H1 (cell line): Measurements from ENCODE around the gene MEF2A. TPM values are rescaled to one million over a fixed set of nuclear protein-coding genes. Genes with fewer than 3 reads are reported as not detected.

ENCODE experiments used
- CTCF ChIA-PET: fragments of 300-600 bp; sonication (Branson Sonifier 250); formaldehyde crosslinking; loops from one replicate; lab custom pipeline; 2021; ENCODE audit not compliant: partially characterized antibody; lab: Charles Lee
- POLR2A ChIA-PET: fragments of 300-600 bp; sonication (Branson Sonifier 250); formaldehyde crosslinking; loops from one replicate; lab custom pipeline; 2021; ENCODE audit warnings: inconsistent platforms; ENCODE audit not compliant: partially characterized antibody; lab: Charles Lee
- DNase-seq, 2 experiments: peaks; one replicate each; pipeline versions ENCODE4 v3.0.0 to v3.0.0-alpha.2; 2010 to 2022; ENCODE audit warnings: low spot score in 2 of 2, low read depth in 1 of 2, mixed read lengths in 1 of 2
- FAIRE-seq: peaks from 2 replicates; lab custom pipeline; 2011; peaks lifted over from hg19 to GRCh38; lab: Jason Lieb, UNC
- H2AFZ ChIP-seq: 2 replicates; pipeline ENCODE4 v1.8.1; 2012; ENCODE audit warnings: low read length, inconsistent platforms
- H2AK5ac ChIP-seq: 2 replicates; pipeline ENCODE4 v1.6.1; 2013; ENCODE audit warnings: low read depth, low read length
- H2BK120ac ChIP-seq: replicated peaks from 2 replicates; pipeline ENCODE3; 2013; ENCODE audit warnings: low read depth, low read length, inconsistent platforms
- H2BK12ac ChIP-seq: 2 replicates; pipeline ENCODE4 v1.6.1; 2013; ENCODE audit warnings: low read depth, low read length
- H2BK15ac ChIP-seq: 2 replicates; pipeline ENCODE4 v1.6.1; 2013; ENCODE audit warnings: low read length
- H2BK20ac ChIP-seq: 2 replicates; pipeline ENCODE4 v1.6.1; 2013; ENCODE audit warnings: low read length
- H2BK5ac ChIP-seq: 2 replicates; pipeline ENCODE4 v1.6.1; 2013; ENCODE audit warnings: low read depth, low read length
- H3K14ac ChIP-seq: 2 replicates; pipeline ENCODE4 v1.6.1; 2013; ENCODE audit warnings: inconsistent platforms; ENCODE audit not compliant: insufficient read length
- H3K18ac ChIP-seq: 2 replicates; pipeline ENCODE4 v1.6.1; 2013; ENCODE audit warnings: low read length; ENCODE audit errors: extremely low read depth
- H3K23ac ChIP-seq: 2 replicates; pipeline ENCODE4 v1.6.1; 2013; ENCODE audit warnings: inconsistent platforms; ENCODE audit not compliant: insufficient read length
- H3K23me2 ChIP-seq: 2 replicates; pipeline ENCODE4 v1.6.1; 2013; ENCODE audit warnings: low read depth, low read length
- H3K27ac ChIP-seq: 2 replicates; pipeline ENCODE4 v1.6.1; 2011; ENCODE audit warnings: low read depth, low read length, inconsistent platforms
- H3K27me3 ChIP-seq, 4 experiments: replicated peaks in 1 of 4; 1 replicate in 1 of 4; 2 replicates in 3 of 4; pipeline versions ENCODE4 v1.6.1 to v1.8.1; 2011 to 2013; ENCODE audit warnings: low read length in 3 of 4, mild to moderate bottlenecking in 3 of 4, inconsistent platforms in 2 of 4, mixed read lengths in 2 of 4, moderate library complexity in 1 of 4; ENCODE audit not compliant: control insufficient read depth in 3 of 4, insufficient read depth in 3 of 4; ENCODE audit errors: extremely low read depth in 1 of 4
- H3K36me3 ChIP-seq, 4 experiments: 2 replicates each; pipeline versions ENCODE4 v1.6.1 to v1.8.1; 2011 to 2013; ENCODE audit warnings: mild to moderate bottlenecking in 4 of 4, low read length in 3 of 4, moderate library complexity in 2 of 4, control low read depth in 1 of 4, inconsistent platforms in 1 of 4; ENCODE audit not compliant: insufficient read depth in 4 of 4, control insufficient read depth in 2 of 4
- H3K4ac ChIP-seq: replicated peaks from 2 replicates; pipeline ENCODE3; 2013; ENCODE audit warnings: low read length, low read depth, mixed read lengths, inconsistent platforms; ENCODE audit not compliant: insufficient read length
- H3K4me1 ChIP-seq, 4 experiments: replicated peaks in 1 of 4; 1 replicate in 1 of 4; 2 replicates in 3 of 4; pipeline versions ENCODE4 v1.6.1 to v1.8.1; 2011 to 2013; ENCODE audit warnings: low read length in 3 of 4, inconsistent platforms in 2 of 4, mixed read lengths in 1 of 4; ENCODE audit not compliant: insufficient read depth in 4 of 4, control insufficient read depth in 3 of 4
- H3K4me2 ChIP-seq, 2 experiments: 2 replicates each; pipeline versions ENCODE4 v1.6.1 to v1.8.1; 2011 to 2013; ENCODE audit warnings: low read depth in 2 of 2, low read length in 2 of 2, control low read depth in 1 of 2, inconsistent platforms in 1 of 2, mild to moderate bottlenecking in 1 of 2; ENCODE audit not compliant: insufficient read depth in 1 of 2
- H3K4me3 ChIP-seq, 4 experiments: fragments of 200-600, 300-600 bp in 1 of 4; sonication (generic), shearing (Covaris generic), sonication (Bioruptor Twin) in 1 of 4; 2 replicates each; pipeline versions ENCODE4 v1.5.1 to v1.8.1; 2011 to 2016; ENCODE audit warnings: low read length in 4 of 4, low read depth in 3 of 4, control low read depth in 2 of 4, inconsistent platforms in 2 of 4, mild to moderate bottlenecking in 2 of 4, mixed read lengths in 1 of 4, moderate library complexity in 1 of 4; ENCODE audit not compliant: insufficient read depth in 2 of 4; ENCODE audit errors: extremely low read depth in 1 of 4
- H3K56ac ChIP-seq: replicated peaks from 2 replicates; pipeline ENCODE3; 2013; ENCODE audit warnings: low read depth, mild to moderate bottlenecking, mixed read lengths, low read length, inconsistent platforms; ENCODE audit not compliant: insufficient read length
- H3K79me1 ChIP-seq: 2 replicates; pipeline ENCODE4 v1.6.1; 2013; ENCODE audit warnings: low read depth, low read length, control low read depth
- H3K79me2 ChIP-seq, 2 experiments: 2 replicates each; pipeline versions ENCODE4 v1.6.1 to v1.8.1; 2012 to 2013; ENCODE audit warnings: low read length in 2 of 2, mild to moderate bottlenecking in 2 of 2, inconsistent platforms in 1 of 2; ENCODE audit not compliant: insufficient read depth in 2 of 2, control insufficient read depth in 1 of 2
- H3K9ac ChIP-seq, 4 experiments: replicated peaks in 1 of 4; 1 replicate in 1 of 4; 2 replicates in 3 of 4; pipeline versions ENCODE4 v1.6.1 to v1.8.1; 2011 to 2013; ENCODE audit warnings: low read depth in 3 of 4, low read length in 3 of 4, control low read depth in 2 of 4, mild to moderate bottlenecking in 2 of 4, moderate library complexity in 2 of 4, inconsistent platforms in 1 of 4; ENCODE audit errors: extremely low read depth in 1 of 4
- H3K9me3 ChIP-seq, 2 experiments: 2 replicates each; pipeline versions ENCODE4 v1.6.1 to v1.8.1; 2012 to 2013; ENCODE audit warnings: mild to moderate bottlenecking in 2 of 2, moderate library complexity in 2 of 2, control low read depth in 1 of 2, inconsistent platforms in 1 of 2, low read depth in 1 of 2, low read length in 1 of 2, mixed read lengths in 1 of 2; ENCODE audit not compliant: insufficient read depth in 2 of 2
- H4K20me1 ChIP-seq, 2 experiments: replicated peaks in 1 of 2; 2 replicates each; pipeline versions ENCODE3 to v1.8.1; 2011 to 2013; ENCODE audit warnings: inconsistent platforms in 2 of 2, low read length in 2 of 2, mild to moderate bottlenecking in 1 of 2; ENCODE audit not compliant: insufficient read depth in 2 of 2, control insufficient read depth in 1 of 2
- H4K5ac ChIP-seq: 2 replicates; pipeline ENCODE4 v1.6.1; 2013; ENCODE audit warnings: low read length, low read depth, mixed read lengths, inconsistent platforms; ENCODE audit not compliant: insufficient read length
- H4K8ac ChIP-seq: 2 replicates; pipeline ENCODE4 v1.8.0; 2013; ENCODE audit warnings: mild to moderate bottlenecking, moderate library complexity, low read length, inconsistent platforms; ENCODE audit not compliant: insufficient read depth; ENCODE audit errors: extremely low read depth
- H4K91ac ChIP-seq: replicated peaks from 2 replicates; pipeline ENCODE3; 2013; ENCODE audit warnings: low read length, mixed read lengths, inconsistent platforms; ENCODE audit not compliant: insufficient read length
- ASH2L ChIP-seq: fragments of 200-600, 300-600 bp; sonication (generic); IDR thresholded peaks from one replicate; pipeline ENCODE4 v1.7.1; 2017; ENCODE audit warnings: low read length
- ATF3 ChIP-seq: IDR thresholded peaks from 2 replicates; pipeline ENCODE4 v1.6.1; 2011; ENCODE audit warnings: low read depth, mild to moderate bottlenecking, low read length; ENCODE audit not compliant: insufficient read depth
- CHD1 ChIP-seq: IDR thresholded peaks from 2 replicates; pipeline ENCODE4 v1.6.1; 2012; ENCODE audit warnings: low read depth, low read length, improper control_type of control experiment
- JUN ChIP-seq: IDR thresholded peaks from 2 replicates; pipeline ENCODE4 v1.6.1; 2011; ENCODE audit warnings: low read depth, mild to moderate bottlenecking, improper control_type of control experiment, low read length
- KDM5A ChIP-seq: fragments of 200-600 bp; IDR thresholded peaks from 2 replicates; pipeline ENCODE4 v1.7.1; 2012; ENCODE audit warnings: mild to moderate bottlenecking, low read length, inconsistent platforms, mixed read lengths
- SAP30 ChIP-seq: fragments of 300-600 bp; sonication (generic); IDR thresholded peaks from 2 replicates; pipeline ENCODE4 v1.7.1; 2012; ENCODE audit warnings: low read length, moderate library complexity, mild to moderate bottlenecking, inconsistent platforms; ENCODE audit not compliant: insufficient read depth, insufficient replicate concordance
- SIN3A ChIP-seq, 2 experiments: IDR thresholded peaks in 1 of 2; conservative IDR thresholded peaks in 1 of 2; 2 replicates each; pipeline ENCODE4 v1.6.1; 2011 to 2012; ENCODE audit warnings: low read length in 2 of 2, improper control_type of control experiment in 1 of 2, low read depth in 1 of 2, mild to moderate bottlenecking in 1 of 2
- SP1 ChIP-seq: IDR thresholded peaks from 2 replicates; pipeline ENCODE4 v1.6.1; 2011; ENCODE audit warnings: low read depth, low read length
- SP2 ChIP-seq: IDR thresholded peaks from 2 replicates; pipeline ENCODE4 v1.6.1; 2012; ENCODE audit warnings: mild to moderate bottlenecking, low read length, inconsistent platforms
- TAF1 ChIP-seq: IDR thresholded peaks from 2 replicates; pipeline ENCODE4 v1.6.1; 2011; ENCODE audit warnings: mild to moderate bottlenecking, low read depth, low read length
- ZNF274 ChIP-seq: IDR thresholded peaks from 2 replicates; pipeline ENCODE4 v1.7.0; 2012; ENCODE audit warnings: low read length, borderline replicate concordance; ENCODE audit errors: extremely low read depth
- WGBS, 2 experiments: shearing (Covaris generic) in 1 of 2; methylation state at CpG; one replicate each; pipeline versions ENCODE4 v1.1.6 to v1.1.7; 2013 to 2015; ENCODE audit warnings: low lambda C conversion rate in 2 of 2, mixed read lengths in 2 of 2, inconsistent platforms in 1 of 2, low coverage in 1 of 2, missing lambda C conversion rate in 1 of 2; ENCODE audit not compliant: insufficient replicate concordance in 2 of 2, insufficient coverage in 1 of 2, insufficient read length in 1 of 2; ENCODE audit errors: extremely low coverage in 1 of 2, missing lambda C conversion rate in 1 of 2; 5-methylcytosine and 5-hydroxymethylcytosine counted together
- polyA plus RNA-seq, 7 experiments: library from polyadenylated mRNA; depleted of rRNA in 3 of 7; stranded (reverse) in 5 of 7; unstranded in 2 of 7; fragments of >200 nt in 5 of 7; fragments of 200-250 nt in 2 of 7; gene quantifications; 1 replicate in 5 of 7; 2 replicates in 1 of 7; 4 replicates in 1 of 7; pipeline versions ENCODE4 v1.2.1 to v1.2.3, GENCODE V29; 2011 to 2013; ENCODE audit warnings: missing spikeins in 2 of 7, mixed read lengths in 2 of 7
- total RNA-seq: library from RNA; stranded (reverse); fragmentation: NEBNext Ultra II Directional; extraction: Animal tissue kit (Norgen Biotek cat#: 25700); gene quantifications from 2 replicates; pipeline ENCODE4 v1.2.1, GENCODE V29; 2021
- TF ChIP-seq, protein P1 (sequence below): IDR thresholded peaks from 2 replicates; pipeline ENCODE4 v1.6.1; 2012; ENCODE audit warnings: low read length, inconsistent platforms

MEF2A gene
- total and polyA plus RNA-seq, 2 of the 8 experiments (the other 6 are each of a cell fraction or from before 2014, with no cell fraction given), result 15.6 to 22.5 TPM

DNA sequence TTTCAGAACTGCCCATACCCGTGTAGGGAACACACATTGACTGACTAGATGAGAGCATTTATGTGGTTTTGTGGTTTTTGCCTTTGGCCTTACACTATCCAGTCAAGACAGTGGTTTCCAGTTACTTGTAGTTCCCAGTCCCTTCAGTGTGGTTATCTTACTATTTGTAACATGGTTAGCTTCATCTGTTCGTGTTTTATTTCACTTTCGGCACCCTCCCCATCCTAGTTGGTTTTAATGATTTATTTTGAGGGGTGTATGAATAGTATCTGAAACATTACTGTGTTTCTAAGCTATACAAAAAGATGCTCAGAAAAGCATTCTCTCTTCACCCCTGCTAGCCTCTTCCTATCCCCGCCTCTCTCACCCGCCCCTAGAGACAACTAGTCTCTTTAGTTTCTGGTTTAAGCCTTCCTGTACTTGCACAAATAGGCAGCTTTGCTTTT, 153.3 kb downstream of the MEF2A start:
- POLR2A ChIA-PET, result interaction anchor here (0.9 kb wide), 1 partner anchor 335 kb away, joined by 3 read pairs; no protein-coding TSS in a partner anchor
- Histone ChIP-seq H2BK20ac (no peak overlapping the region), H2AFZ (no peak overlapping the region), H2BK15ac (no peak overlapping the region), H3K23ac (no peak overlapping the region), H3K4me1 (peaks cover 0 to 2% (median 0%) of the 10 kb centered on the region in 4 experiments; a peak in 1 of 7 replicates), H3K9ac (no peak overlapping the region), H3K56ac (no peak overlapping the region), H3K36me3 (peaks cover 0 to 4% (median 0%) of the 10 kb centered on the region in 4 experiments; a peak in 3 of 8 replicates), H3K79me1 (no peaks in the 10 kb centered on the region), H3K27me3 (no peaks in the 10 kb centered on the region), H2BK5ac (no peak overlapping the region), H4K91ac (no peak overlapping the region), H3K4me2 (no peak overlapping the region), H3K23me2 (no peaks in the 10 kb centered on the region; the same call in 1 of the 2 replicates), H3K27ac (no peak overlapping the region), H3K9me3 (no peaks in the 10 kb centered on the region), H3K79me2 (no peaks in the 10 kb centered on the region), H4K8ac (no peak overlapping the region), H3K4me3 (no peak overlapping the region), H2AK5ac (no peak overlapping the region), H3K14ac (no peak overlapping the region), H3K18ac (no peak overlapping the region), H2BK12ac (no peak overlapping the region), H4K20me1 (no peaks in the 10 kb centered on the region), H4K5ac (no peak overlapping the region), H3K4ac (no peak overlapping the region), H2BK120ac (no peak overlapping the region)
- FAIRE-seq (no peak), DNase-seq (no peak)
- CTCF ChIA-PET, result interaction anchor here (0.6 to 8.4 kb wide), 6 partner anchors 11 to 854 kb away, joined by 3 to 51 read pairs (median 4); no protein-coding TSS in a partner anchor
- 93% methylated on average over 5 of the region's 5 CpGs; no CpG with 5 or more reads in 1 of the 2 experiments for WGBS, 2 experiments
- TF ChIP-seq, protein P1, sequence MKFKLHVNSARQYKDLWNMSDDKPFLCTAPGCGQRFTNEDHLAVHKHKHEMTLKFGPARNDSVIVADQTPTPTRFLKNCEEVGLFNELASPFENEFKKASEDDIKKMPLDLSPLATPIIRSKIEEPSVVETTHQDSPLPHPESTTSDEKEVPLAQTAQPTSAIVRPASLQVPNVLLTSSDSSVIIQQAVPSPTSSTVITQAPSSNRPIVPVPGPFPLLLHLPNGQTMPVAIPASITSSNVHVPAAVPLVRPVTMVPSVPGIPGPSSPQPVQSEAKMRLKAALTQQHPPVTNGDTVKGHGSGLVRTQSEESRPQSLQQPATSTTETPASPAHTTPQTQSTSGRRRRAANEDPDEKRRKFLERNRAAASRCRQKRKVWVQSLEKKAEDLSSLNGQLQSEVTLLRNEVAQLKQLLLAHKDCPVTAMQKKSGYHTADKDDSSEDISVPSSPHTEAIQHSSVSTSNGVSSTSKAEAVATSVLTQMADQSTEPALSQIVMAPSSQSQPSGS, result no peak
- TF ChIP-seq SIN3A (conservative IDR thresholded peaks at IDR 0.05 in 1 of 2, IDR thresholded peaks at IDR 0.05 in 1 of 2; ENCODE audit: low read depth in 1 of 2, low read length in 2 of 2), result no peak
- TF ChIP-seq ASH2L, result no peak
- no peak for TF ChIP-seq CHD1
- TF ChIP-seq ATF3, result no peak
- no peak for TF ChIP-seq TAF1
- TF ChIP-seq JUN, result no peak
- no peak for TF ChIP-seq KDM5A
- TF ChIP-seq SP1, result no peak
- TF ChIP-seq SP2, result no peak
- no peak for TF ChIP-seq SAP30
- no peak for TF ChIP-seq ZNF274
